GM21515 (cell line): Measurements from ENCODE around the gene PKNOX1.
"Not testable (repeated sequence)": the region's sequence is repeated elsewhere in the genome, so short reads cannot be mapped to it uniquely, and the experiment has no call there.

ENCODE experiments used
- ATAC-seq: cut with Tn5 transposase; IDR thresholded peaks from one replicate; pipeline ENCODE4 v1.9.1; 2021; ENCODE audit not compliant: unreplicated experiment

PKNOX1 gene

GRCh38 chr21:42981862-42982261 lies 7.5 kb downstream of the PKNOX1 start:
- ATAC-seq, result no peak

- no peak for ATAC-seq
Measured at GRCh38 chr21:42983103-42983502, 8.7 kb downstream of the PKNOX1 start.

DNA sequence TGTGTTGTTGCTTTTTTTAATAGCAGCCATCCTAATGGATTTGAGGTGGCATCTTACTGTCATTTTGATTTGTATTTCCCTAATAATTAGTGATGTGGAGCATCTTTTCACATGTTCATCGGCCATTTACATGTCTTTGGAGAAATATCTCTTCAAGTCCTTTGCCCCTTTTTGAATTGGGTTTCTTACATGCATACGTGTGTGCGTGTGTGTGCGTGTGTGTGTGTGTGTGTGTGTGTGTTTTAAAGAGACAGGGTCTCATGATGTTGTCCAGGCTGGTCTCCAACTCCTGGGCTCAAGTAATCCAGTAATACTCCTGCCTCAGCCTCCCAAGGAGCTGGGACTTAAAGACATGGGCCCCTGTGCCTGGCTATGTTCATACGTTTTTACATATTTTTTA lies 9.5 kb downstream of the PKNOX1 start:
- no peak for ATAC-seq

DNA sequence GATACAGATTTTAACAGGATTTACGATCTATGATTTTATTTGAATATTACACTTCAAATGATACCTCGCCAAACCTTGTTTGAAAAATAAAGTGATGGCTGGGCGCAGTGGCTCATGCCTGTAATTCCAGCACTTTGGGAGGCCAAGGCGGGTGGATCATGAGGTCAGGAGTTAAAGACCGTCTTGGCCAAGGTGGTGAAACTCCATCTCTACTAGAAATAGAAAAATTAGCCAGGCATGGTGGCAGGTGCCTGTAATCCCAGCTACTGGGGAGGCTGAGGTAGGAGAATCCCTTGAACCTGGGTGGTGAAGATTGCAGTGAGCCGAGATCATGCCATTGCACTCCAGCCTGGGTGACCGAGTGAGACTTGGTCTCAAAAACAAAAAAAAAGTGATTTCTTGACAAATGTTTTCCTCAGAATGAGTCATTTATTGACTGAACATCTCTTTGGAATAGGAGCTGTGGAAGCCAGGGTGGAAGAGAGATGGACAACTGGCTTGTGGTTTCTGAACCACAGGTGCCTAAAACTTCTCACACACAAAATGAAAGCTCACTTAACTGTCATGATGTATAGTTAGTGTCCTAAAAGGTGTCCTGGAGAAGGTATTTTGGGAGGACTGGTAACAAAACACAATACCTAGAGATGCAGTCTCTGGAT lies 11.9 kb downstream of the PKNOX1 start:
- no peak for ATAC-seq

GRCh38 chr21:42988236-42988965 lies 14.0 kb downstream of the PKNOX1 start:
- no peak for ATAC-seq

GRCh38 chr21:42989370-42989769 lies 15.0 kb downstream of the PKNOX1 start:
- ATAC-seq, result not testable (repeated sequence)

- no peak for ATAC-seq
Measured at GRCh38 chr21:42989816-42990650, 15.7 kb downstream of the PKNOX1 start.

- ATAC-seq, result no peak
Measured at GRCh38 chr21:42991992-42992740, 17.8 kb downstream of the PKNOX1 start.

- ATAC-seq, result no peak
Measured at GRCh38 chr21:42993051-42993712, 18.8 kb downstream of the PKNOX1 start.

DNA sequence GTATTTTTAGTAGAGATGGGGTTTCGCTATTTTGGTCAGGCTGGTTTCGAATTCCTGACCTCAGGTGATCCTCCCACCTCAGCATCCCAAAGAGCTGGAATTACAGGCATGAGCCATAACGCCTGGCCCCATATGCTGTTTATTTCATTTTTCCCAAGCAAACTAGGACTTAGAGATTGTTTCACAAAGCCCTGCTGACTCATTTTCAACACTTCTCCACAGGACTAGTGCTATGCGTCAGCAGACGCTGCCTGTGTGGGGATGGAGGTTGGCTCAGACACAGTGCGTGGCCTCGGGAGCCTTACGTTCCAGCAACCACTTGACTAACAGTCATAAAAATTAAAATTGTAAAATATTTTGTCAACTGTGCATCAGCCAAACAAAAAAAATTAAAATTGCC lies 22.7 kb downstream of the PKNOX1 start:
- ATAC-seq, result no peak

- not testable (repeated sequence) for ATAC-seq
Measured at GRCh38 chr21:42997983-42998382, 23.6 kb downstream of the PKNOX1 start.

GRCh38 chr21:42999152-42999551 lies 24.8 kb downstream of the PKNOX1 start:
- not testable (repeated sequence) for ATAC-seq

- not testable (repeated sequence) for ATAC-seq
Measured at GRCh38 chr21:43000041-43000440, 25.7 kb downstream of the PKNOX1 start.

DNA sequence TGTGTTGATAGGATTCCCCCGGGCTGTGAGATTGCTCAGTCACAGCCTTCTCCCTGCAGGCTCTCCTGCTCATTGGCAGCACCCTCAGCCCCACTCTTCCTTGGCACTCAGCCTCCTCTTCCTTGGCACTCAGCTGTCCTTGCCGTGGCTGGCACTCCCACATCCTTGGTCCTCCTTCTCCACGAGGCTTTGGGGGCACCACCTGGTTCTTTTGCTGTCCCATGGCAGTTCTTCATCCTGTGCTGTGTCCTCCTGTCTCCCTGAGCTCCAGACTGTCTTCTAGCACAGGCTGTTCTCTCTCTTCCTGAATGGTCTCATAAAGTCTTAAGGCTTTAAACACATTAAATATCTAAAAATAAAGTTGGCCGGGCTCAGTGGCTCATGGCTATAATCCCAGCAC lies 27.0 kb downstream of the PKNOX1 start:
- no peak for ATAC-seq

DNA sequence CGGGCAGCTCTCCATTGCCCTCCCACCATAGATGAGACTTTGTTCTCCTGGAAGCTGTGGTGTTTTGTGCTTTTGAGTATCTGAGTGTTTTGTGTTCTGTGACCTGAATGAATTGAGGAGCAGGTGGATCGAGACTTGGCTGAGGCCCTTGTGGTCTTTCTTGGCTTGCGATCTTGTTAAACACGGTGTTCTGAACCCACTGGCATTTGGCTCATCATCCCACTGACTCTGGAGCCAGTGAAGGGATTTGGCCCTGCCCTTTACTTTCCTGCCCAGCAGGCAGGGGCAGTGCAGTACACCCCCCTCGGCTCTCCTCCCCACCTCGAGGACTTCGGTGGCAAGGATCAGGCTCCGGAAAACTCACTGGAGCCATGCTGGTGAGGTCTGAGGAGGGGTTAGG lies 30.6 kb downstream of the PKNOX1 start:
- no peak for ATAC-seq

DNA sequence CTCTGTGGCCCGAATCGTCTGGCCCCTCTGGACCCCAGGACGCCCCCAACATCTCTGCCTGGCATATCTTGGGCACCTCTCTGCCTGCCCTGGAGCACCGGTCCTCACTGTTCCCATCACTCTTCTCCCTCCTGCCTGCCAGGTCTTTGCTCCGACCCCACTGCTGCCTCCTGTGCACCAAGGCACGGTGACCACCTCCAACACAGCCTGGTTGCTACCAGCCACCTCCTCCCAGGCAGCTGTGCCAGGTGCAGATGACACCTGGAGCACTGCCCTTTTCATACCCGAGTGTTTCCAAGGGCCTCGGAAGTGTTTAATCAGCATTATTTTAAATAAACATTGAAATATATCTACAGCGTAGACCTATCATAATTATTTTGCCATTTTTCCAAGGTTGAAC lies 31.3 kb downstream of the PKNOX1 start:
- ATAC-seq, result no peak

GRCh38 chr21:43006051-43006873 lies 31.9 kb downstream of the PKNOX1 start:
- not testable (repeated sequence) for ATAC-seq

DNA sequence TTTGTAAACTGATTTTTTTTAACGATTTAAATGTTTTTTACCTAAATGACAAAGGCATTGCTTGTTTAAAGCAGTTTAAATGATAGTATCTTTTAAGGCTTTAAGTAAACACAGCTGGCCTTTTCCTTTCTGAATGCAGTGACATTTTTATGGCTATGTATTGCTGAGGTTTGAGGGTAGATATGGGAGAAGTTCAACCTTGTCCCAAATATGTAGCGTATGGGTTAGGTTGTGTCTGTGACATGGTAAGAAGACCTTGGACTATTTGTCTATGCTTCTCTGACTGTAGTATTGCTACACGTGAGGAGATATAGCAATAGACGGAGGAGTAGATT lies 32.5 kb downstream of the PKNOX1 start:
- ATAC-seq, result no peak

GRCh38 chr21:43012596-43012995 lies 38.2 kb downstream of the PKNOX1 start:
- no peak for ATAC-seq
